Measurements from ENCODE around the gene LOXL3. TPM values are rescaled to one million over a fixed set of nuclear protein-coding genes. Genes with fewer than 3 reads are reported as not detected.

LOXL3 gene
- total and polyA plus RNA-seq, 7 donors: 0.62 to 2.3 (median 0.99) TPM

DNA sequence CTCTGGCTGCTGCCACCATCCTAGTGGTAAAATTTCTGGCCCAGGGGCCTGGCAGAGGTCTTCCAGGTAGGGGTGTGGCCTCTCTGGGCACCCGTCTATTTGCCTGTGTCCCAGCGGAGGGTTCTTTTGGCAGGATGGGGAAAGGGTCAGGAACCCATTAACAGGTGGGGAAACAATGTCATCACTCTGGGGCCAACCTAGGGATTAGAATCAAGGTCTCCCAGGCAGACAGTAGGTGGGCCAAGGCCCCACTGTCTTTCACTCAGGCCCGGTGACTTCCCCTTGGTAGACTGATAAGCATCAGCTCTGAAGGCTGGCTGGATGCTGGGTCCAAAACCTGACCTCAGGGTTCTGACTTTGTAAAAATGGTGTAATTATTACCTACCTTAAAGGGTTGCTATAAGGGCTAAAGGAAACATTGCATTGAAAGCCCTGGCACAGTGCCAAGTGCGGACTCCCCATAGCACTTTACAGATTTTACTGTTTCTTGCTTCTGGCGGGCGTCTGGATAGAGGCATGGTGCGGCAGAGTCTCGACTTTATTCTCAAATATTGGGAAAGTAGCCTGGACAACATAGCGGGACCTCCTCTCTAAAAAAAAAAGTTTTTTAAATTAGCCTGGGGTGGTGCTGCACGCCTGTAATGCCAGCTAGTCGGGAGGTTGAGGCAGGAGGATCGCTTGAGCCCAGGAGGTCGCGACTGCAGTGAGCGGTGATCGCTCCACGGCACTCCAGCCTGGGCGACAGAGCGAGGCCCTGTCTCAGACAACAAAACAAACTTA, 56.6 kb downstream of the LOXL3 start:
- intact Hi-C loops (cut with DNase I): no loop called here
- peak overlapping the region; percentile 59 for H3K4me3 ChIP-seq

DNA sequence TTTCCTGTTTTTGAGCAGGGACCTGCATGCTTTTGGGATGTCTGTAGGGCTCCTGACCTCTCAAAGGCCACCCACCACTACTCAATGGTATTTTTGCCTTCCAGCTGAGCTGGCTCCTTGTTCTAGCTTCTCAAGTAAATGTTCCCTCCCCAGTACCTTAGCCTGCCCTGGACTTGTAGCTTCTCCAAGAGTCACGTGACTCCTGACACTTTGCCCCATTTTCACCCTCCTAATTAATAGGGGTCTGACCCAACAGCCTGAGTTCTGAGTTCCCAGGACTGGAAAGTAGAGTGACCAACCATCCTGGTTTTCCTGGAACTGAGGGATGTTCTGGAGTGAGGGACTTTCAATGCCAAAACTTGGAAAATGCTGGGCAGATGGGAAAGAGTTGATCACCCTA, 58.3 kb downstream of the LOXL3 start:
- Histone ChIP-seq H3K36me3 (ENCODE audit: insufficient read depth in 1 of 2, low read depth in 1 of 2) (peaks cover 12 to 41% of the 10 kb centered on the region in 2 donors), H3K27me3 (ENCODE audit: insufficient read depth in 3 of 3, low read length in 2 of 3) (peaks cover 0 to 37% (median 26%) of the 10 kb centered on the region in 3 donors), H3K9me3 (no peaks in the 10 kb centered on the region), H3K4me3 (no peak overlapping the region), H3K27ac (no peak overlapping the region), H3K4me1 (peaks cover 23% of the 10 kb centered on the region)
- ATAC-seq: no peak
- no peak for DNase-seq
- TF ChIP-seq, protein P1, sequence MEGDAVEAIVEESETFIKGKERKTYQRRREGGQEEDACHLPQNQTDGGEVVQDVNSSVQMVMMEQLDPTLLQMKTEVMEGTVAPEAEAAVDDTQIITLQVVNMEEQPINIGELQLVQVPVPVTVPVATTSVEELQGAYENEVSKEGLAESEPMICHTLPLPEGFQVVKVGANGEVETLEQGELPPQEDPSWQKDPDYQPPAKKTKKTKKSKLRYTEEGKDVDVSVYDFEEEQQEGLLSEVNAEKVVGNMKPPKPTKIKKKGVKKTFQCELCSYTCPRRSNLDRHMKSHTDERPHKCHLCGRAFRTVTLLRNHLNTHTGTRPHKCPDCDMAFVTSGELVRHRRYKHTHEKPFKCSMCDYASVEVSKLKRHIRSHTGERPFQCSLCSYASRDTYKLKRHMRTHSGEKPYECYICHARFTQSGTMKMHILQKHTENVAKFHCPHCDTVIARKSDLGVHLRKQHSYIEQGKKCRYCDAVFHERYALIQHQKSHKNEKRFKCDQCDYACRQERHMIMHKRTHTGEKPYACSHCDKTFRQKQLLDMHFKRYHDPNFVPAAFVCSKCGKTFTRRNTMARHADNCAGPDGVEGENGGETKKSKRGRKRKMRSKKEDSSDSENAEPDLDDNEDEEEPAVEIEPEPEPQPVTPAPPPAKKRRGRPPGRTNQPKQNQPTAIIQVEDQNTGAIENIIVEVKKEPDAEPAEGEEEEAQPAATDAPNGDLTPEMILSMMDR (IDR thresholded peaks at IDR 0.05): no peak
- intact Hi-C loops (cut with DNase I): no loop called here
- WGBS, 3 donors: 70 to 80% (median 73%) methylated on average over 1 of the region's 1 CpG

More for the DNA sequence above, 56.6 kb downstream of the LOXL3 start:
- Histone ChIP-seq H3K36me3 (ENCODE audit: insufficient read depth in 1 of 2, low read depth in 1 of 2) (peaks cover 3 to 24% of the 10 kb centered on the region in 2 donors), H3K27me3 (ENCODE audit: insufficient read depth in 3 of 3, low read length in 2 of 3) (peaks cover 0 to 51% (median 30%) of the 10 kb centered on the region in 3 donors), H3K9me3 (no peaks in the 10 kb centered on the region), H3K27ac (no peak overlapping the region), H3K4me1 (peaks cover 23% of the 10 kb centered on the region)
- WGBS, 3 donors: 38 to 42% (median 38%) methylated on average over 19 of the region's 19 CpGs
- DNase-seq (no peak), ATAC-seq (no peak)
- TF ChIP-seq, protein P1 (IDR thresholded peaks at IDR 0.05): no peak

DNA sequence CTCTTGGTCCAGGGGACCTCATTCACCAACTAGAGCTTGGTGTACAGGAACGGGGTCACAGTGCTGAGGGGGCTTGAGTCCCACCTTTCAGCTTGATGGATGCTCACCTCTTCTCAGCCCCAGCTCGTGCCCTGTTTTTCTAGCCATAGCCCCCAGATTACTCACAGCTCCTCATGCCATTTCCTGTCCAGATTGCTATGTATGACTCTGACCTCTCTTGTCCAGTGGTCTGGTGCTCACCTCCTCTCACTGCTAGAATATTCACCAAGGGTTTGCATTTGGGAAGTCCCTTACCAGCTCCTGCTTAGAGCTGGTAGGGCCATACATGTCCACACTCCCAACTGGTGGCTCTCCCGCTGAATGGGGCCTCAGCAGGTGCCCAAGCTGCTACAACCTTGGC, 60.2 kb downstream of the LOXL3 start:
- WGBS, 3 donors: 90 to 92% (median 90%) methylated on average over 3 of the region's 3 CpGs
- Histone ChIP-seq H3K4me3 (no peak overlapping the region), H3K4me1 (peaks cover 10% of the 10 kb centered on the region), H3K9me3 (no peaks in the 10 kb centered on the region), H3K27ac (no peak overlapping the region), H3K36me3 (ENCODE audit: insufficient read depth in 1 of 2, low read depth in 1 of 2) (peaks cover 12 to 56% of the 10 kb centered on the region in 2 donors), H3K27me3 (ENCODE audit: insufficient read depth in 3 of 3, low read length in 2 of 3) (peaks cover 0 to 19% (median 14%) of the 10 kb centered on the region in 3 donors)
- ATAC-seq: no peak
- no peak for DNase-seq
- TF ChIP-seq, protein P1 (IDR thresholded peaks at IDR 0.05): no peak
- intact Hi-C loops (cut with DNase I): no loop called here

DNA sequence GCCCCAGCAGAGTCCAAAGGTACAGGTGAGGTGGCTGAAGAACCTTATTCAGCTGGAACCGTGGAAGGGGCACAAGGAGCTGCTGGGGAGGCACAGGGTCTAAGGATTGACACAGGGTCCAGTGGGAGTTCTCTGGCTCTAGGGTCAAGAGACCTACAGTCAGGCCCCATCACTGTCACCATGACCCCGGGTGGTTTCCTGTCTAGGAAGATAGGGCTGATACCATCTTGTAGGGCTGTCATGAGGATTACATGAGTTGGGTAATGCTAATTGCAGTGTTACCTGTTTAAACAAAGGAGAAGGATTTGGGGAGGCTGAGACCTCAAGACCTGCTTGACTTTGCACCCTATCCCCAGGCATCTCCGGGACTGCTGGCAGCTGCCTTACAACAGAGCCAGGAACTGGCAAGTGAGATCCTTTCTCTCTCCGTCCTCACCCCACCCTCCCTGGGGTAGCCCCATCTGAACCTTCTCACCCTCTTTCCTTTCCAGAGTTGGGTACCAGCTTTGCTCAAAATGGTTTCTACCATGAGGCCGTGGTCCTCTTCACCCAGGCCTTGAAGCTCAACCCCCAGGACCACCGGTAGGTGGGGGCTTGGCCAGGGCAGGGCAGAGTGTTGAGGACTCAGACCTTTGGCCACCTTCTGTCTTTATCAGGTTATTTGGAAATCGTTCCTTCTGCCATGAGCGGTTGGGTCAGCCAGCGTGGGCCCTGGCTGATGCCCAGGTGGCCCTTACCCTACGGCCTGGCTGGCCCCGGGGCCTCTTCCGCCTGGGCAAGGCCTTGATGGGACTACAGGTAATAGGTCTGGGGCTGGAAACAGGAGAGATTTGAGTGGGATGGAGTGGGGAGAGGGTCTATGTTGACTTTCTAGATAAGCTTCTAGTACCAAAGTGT, 61.8 kb downstream of the LOXL3 start:
- TF ChIP-seq, protein P1 (IDR thresholded peaks at IDR 0.05): no peak
- no peak overlapping the region for H3K27ac ChIP-seq
- H3K4me3 ChIP-seq: no peak overlapping the region
- H3K4me1 ChIP-seq: no peaks in the 10 kb centered on the region
- no peaks in the 10 kb centered on the region for H3K9me3 ChIP-seq
- H3K27me3 ChIP-seq (ENCODE audit: insufficient read depth in 3 of 3, low read length in 2 of 3): peaks cover 0 to 3% (median 2%) of the 10 kb centered on the region in 3 donors
- ATAC-seq (no peak), DNase-seq (no peak)
- intact Hi-C loops (cut with DNase I): no loop called here
- WGBS, 3 donors: 92 to 94% (median 92%) methylated on average over 12 of the region's 12 CpGs
- peaks cover 12 to 72% of the 10 kb centered on the region in 2 donors for H3K36me3 ChIP-seq (ENCODE audit: insufficient read depth in 1 of 2, low read depth in 1 of 2)
